Measurements from ENCODE around the gene DDX4.

Gene DDX4

GRCh38 chr5:55864606-55865541 is 127.0 kb downstream of the DDX4 start:
- in situ Hi-C loops (cut with MboI; ENCODE audit: low sequenced_read_pairs) = no loop called here

- in situ Hi-C loops (cut with MboI; ENCODE audit: low sequenced_read_pairs) = no loop called here
Observed at GRCh38 chr5:55865831-55866230, 128.0 kb downstream of the DDX4 start.

GRCh38 chr5:55866485-55866884 is 128.6 kb downstream of the DDX4 start:
- in situ Hi-C loops (cut with MboI; ENCODE audit: low sequenced_read_pairs) = no loop called here
